Activated naive CD8-positive, alpha-beta T cell treated with anti-CD3 and anti-CD28 coated beads, Interleukin-2, amount 50 U/mL, for 24 hours (primary cell): ENCODE results near the gene MLN.

Source experiments
- ATAC-seq: fragments of 150-1000 bp; cut with Tn5 transposase; one replicate; pipeline ENCODE4 v1.10.0; 2021
- DNase-seq: peaks from one replicate; pipeline ENCODE4 v3.0.0; 2021
- H3K27ac Mint-ChIP-seq: one replicate; pipeline ENCODE4 v1.8.0; 2021; ENCODE audit warnings: mild to moderate bottlenecking, mixed read lengths
- H3K27me3 Mint-ChIP-seq: one replicate; pipeline ENCODE4 v1.8.0; 2021; ENCODE audit warnings: mixed read lengths
- H3K36me3 Mint-ChIP-seq: one replicate; pipeline ENCODE4 v1.8.0; 2021; ENCODE audit warnings: low read depth, mixed read lengths
- H3K4me1 Mint-ChIP-seq: one replicate; pipeline ENCODE4 v1.8.0; 2021; ENCODE audit warnings: mixed read lengths
- H3K4me3 Mint-ChIP-seq: one replicate; pipeline ENCODE4 v1.8.0; 2021; ENCODE audit warnings: mild to moderate bottlenecking, moderate library complexity, mixed read lengths
- H3K9me3 Mint-ChIP-seq: one replicate; pipeline ENCODE4 v1.8.0; 2021; ENCODE audit warnings: mixed read lengths

MLN gene

DNA sequence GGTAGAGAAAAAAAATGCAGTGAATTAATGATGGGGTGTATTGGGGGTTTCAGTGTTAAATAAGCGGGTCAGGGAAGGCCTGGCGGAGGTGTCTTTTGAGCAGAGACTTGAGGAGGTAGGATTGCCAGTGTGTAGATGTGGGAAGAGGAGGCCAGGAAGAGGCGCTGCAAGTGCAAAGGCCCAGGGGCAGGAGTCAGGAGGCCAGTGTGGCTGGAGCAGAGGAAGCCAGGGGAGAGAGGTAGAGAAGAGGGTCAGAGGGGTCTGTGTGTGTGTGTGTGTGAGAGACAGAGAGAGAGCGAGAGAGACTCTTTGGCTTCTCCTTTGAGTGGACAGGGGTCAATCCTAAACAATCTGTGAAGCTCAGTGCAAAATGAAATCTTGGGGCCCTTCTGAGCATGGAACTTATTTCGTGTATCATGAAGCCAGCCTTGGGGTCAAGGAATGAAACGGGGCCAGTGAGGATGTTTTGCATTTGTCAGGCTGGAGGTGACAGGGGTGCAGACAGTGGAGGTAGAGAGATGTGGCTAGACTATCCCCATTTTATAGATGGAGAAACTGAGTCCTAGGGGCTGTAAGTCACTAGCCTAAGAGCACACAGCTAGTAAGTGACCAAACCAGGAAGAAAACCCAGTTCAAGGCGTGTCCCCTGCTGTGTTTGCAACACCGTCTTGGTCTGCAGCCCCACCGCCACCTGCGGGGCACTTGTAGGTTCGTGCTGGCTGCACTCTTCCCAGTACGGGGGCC, 47.4 kb downstream of the MLN start:
- ATAC-seq (no peak), DNase-seq (no peak)
- H3K27ac Mint-ChIP-seq = no peak overlapping the region
- peaks cover 3% of the 10 kb centered on the region for H3K27me3 Mint-ChIP-seq
- no peaks in the 10 kb centered on the region for H3K9me3 Mint-ChIP-seq
- no peaks in the 10 kb centered on the region for H3K36me3 Mint-ChIP-seq
- H3K4me3 Mint-ChIP-seq = no peak overlapping the region
- H3K4me1 Mint-ChIP-seq = peaks cover 1% of the 10 kb centered on the region

DNA sequence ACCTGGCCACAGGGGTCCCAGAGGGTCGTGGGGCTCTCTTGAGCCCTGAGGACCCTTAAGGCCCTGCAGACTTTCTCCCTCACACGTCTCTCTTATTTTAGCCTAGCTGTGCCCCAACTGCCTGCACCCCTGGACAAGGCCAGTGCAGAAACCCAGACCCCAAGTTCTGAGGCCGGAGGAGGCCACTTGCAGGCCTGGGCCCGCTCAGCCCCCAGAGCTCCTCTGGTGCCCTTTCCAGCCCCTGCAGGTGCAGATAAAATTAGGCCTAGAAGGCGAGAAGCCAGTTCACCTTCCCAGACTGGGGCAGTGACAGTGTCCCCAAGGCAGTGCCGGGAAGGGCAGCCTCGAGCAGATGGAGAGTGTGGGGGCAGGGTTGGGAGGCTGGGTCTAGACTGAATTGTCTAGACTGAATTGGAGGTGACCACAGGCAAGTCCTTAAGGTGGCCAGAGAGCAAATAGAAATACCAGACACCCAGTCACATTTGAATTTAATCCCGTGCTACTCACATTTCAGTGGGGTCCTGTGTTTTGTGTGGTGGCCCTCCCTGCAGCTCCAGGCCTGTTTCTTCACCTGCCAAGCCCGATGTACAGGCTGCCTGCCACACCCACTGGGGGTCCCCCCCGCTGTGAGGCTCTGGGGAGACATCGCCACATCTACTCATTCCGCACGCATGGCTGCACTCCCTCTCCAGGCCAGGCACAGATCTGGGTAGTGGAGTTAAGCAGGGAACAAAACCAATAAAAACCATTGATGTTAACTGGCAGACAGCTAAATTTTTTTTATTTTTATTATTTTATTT, 48.5 kb downstream of the MLN start:
- peaks cover under 1% of the 10 kb centered on the region for H3K4me1 Mint-ChIP-seq
- ATAC-seq = no peak
- H3K4me3 Mint-ChIP-seq = no peak overlapping the region
- H3K27me3 Mint-ChIP-seq = peaks cover 5% of the 10 kb centered on the region
- H3K9me3 Mint-ChIP-seq = no peaks in the 10 kb centered on the region
- H3K27ac Mint-ChIP-seq = no peak overlapping the region
- no peaks in the 10 kb centered on the region for H3K36me3 Mint-ChIP-seq
- DNase-seq = no peak

DNA sequence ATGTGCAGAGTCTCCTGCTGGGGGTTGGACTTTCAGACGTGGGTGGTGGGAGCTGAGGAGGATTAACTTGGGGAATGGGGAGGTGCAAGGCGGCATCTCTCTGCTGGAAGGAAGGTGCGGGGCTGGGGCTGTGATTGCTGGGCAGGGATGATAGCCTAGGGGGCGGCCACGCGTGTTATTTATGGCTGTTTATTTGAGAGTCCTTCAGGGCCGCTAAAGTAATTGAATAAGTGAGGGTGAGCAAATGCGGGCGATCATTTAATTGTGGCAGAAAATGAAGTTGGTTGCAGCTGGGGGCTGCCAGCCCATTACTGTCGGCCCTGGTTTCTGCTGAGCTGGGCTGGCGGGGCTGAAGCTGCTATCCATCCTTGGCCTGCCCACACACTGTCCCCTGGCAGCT, 49.6 kb downstream of the MLN start:
- Mint-ChIP-seq H3K9me3 (no peaks in the 10 kb centered on the region), H3K4me3 (no peak overlapping the region), H3K36me3 (no peaks in the 10 kb centered on the region), H3K4me1 (no peaks in the 10 kb centered on the region), H3K27me3 (peaks cover 5% of the 10 kb centered on the region), H3K27ac (no peak overlapping the region)
- DNase-seq = no peak
- ATAC-seq = no peak

DNA sequence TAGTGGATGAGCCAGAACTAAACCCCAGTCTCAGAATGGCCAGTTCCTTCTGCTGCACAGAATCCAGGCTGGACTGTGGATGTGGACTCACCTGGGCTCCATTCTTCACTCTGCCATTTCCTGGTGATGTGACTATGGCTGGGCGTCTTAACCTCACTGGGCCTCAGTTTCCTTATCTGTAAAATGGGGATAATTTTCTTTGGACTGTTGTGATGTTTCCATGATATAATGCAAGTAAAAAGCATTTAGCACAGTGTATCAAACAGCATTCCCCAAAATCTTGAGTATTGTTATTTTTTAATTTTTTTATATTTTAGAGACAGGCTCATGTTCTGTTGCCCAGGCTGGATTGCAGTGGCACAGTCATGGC, 51.2 kb downstream of the MLN start:
- Mint-ChIP-seq H3K36me3 (no peaks in the 10 kb centered on the region), H3K4me3 (no peak overlapping the region), H3K9me3 (no peaks in the 10 kb centered on the region), H3K27ac (no peak overlapping the region), H3K4me1 (no peaks in the 10 kb centered on the region), H3K27me3 (peaks cover 5% of the 10 kb centered on the region)
- DNase-seq (no peak), ATAC-seq (no peak)

DNA sequence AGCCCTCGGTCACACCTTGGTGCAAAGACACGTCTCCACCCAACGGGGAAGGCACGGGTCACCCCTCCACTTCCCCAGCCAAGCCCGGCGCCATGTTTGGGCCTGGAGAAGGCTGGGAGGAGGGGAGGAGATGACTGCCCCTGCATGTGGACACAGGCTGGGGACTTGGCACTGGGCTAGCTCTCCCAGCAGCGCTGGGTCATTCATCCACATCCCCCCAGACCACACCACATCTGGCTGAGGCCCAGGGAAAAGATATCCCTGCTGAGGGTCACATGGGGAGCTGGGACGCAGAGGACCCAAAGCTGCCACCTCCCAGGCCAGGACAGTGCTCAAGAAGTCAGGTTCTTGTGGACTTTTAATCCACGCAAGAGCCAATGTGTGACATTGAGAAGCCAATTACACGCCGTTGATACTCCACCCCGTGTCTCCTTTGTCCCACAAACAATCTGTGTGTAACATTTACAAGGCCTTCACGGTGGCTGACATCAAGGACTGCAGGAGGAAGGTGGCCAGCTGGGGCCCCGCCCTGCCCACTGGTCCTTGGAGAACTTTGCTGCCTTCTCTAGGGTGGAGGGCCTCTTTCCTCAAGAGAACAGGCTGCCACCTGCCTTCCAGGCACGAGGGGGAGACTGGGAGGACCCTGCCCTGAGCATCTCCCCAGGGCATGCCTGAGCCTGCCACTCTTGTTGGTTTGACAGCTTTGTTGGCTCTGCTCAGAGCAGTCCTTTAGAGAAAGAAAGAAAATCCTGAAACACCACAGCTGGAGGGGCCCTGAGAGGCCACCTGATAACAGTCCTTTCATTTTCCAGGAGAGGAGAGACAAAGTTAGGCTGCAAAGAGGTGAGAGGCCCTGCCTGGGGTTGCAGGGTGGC, 51.8 kb downstream of the MLN start:
- ATAC-seq (no peak), DNase-seq (no peak)
- Mint-ChIP-seq H3K4me1 (no peaks in the 10 kb centered on the region), H3K4me3 (no peak overlapping the region), H3K27me3 (peaks cover 4% of the 10 kb centered on the region), H3K9me3 (no peaks in the 10 kb centered on the region), H3K36me3 (no peaks in the 10 kb centered on the region), H3K27ac (no peak overlapping the region)

DNA sequence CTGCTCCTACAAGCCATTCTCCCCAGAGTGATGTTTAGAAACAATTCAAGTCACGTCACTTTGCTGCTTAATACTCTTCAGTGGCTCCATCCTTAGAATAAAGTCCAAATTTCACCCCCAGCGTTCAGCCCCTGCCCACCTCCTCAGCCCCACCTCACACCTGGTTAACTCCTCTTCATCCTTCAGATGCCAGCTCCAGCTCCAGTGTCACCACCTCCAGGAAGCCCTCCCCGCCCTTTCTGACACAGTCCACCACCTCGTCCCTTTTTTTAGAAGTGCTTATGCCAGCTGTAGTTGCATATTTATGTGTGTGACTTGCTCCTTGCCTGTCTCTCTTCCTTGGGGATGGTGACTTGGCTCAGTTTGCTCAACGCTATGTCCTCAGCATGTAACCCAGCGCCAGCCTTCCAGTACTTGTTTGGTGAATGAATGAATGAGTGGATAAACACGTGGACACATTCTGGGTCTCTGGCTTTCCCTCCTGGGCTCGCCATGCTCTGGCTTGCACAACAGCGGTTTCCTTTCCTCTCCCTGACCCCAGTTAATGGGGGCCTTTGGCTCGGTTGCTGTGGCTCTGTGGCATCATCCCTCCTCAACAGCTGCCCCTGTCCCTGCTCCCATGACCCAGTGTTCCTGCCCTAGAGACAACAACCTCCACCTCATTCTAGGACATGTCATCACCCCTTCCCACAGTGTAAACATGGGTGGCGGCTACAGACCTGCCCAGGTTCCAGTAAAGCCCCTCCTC, 53.4 kb downstream of the MLN start:
- peaks cover 4% of the 10 kb centered on the region for H3K27me3 Mint-ChIP-seq
- DNase-seq (no peak), ATAC-seq (no peak)
- no peak overlapping the region for H3K4me3 Mint-ChIP-seq
- no peaks in the 10 kb centered on the region for H3K36me3 Mint-ChIP-seq
- no peak overlapping the region for H3K27ac Mint-ChIP-seq
- H3K4me1 Mint-ChIP-seq = no peaks in the 10 kb centered on the region
- H3K9me3 Mint-ChIP-seq = no peaks in the 10 kb centered on the region

DNA sequence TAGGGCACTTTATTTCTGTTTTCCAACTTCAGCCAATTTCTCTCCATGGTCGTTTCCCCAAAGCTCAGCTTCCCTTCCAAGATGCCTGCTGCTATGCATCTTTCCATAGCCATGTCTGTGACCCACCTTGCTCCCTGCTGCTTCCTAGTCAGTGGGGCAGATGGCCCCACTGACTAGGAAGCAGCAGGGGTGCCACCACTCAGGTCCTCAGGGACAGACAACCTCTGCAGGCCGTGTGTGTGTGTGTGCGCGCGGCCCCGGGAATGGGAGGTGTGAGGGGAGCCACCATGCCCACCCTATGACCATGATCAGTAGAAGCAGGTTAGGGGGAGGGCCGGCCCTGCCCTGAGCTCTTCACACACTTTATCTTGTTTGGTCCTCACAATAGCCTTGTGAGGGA, 54.4 kb downstream of the MLN start:
- no peaks in the 10 kb centered on the region for H3K9me3 Mint-ChIP-seq
- H3K27me3 Mint-ChIP-seq = peaks cover 4% of the 10 kb centered on the region
- H3K36me3 Mint-ChIP-seq = no peaks in the 10 kb centered on the region
- no peaks in the 10 kb centered on the region for H3K4me1 Mint-ChIP-seq
- H3K4me3 Mint-ChIP-seq = no peak overlapping the region
- no peak for ATAC-seq
- H3K27ac Mint-ChIP-seq = no peak overlapping the region
- no peak for DNase-seq

DNA sequence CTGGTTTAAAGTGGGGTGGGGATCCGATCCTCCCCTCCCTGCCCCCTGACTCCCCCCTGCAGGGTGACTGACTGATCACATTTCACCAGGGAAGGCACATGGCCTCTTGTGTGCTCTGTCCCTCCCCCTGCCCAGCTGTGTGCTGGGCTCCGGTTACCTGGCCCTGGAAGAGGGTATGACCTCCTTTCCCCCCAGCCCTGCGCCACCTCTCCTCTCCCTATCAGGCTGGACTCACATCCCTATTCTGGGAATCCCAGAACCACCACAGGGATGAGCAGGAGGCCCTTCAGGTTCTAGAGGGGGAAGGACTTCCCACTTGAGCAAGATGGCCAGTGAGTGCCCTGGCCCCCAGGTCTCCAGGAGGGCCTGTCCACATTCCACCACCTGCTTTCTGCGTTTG, 55.0 kb downstream of the MLN start:
- ATAC-seq = no peak
- H3K27ac Mint-ChIP-seq = no peak overlapping the region

DNA sequence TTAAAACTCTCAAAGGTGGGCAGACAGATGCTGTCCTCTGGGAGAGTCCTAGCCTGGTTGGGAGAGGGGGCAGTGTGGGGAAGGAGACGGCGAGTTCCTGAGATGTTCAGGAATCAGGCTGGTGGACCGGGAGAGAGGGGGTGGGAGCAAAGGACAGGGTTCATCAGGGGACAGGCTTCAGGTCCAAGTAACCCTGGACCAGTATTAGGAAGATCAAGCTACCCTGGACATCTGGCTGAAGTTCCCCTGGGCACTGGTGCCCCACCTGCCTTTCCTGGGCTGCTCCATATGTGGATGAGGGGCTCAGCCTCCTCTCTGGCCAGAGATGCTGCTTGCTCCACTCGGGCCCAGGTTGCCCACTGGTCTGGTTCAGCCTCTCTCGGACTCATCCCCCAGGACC, 56.0 kb downstream of the MLN start:
- Mint-ChIP-seq H3K36me3 (no peaks in the 10 kb centered on the region), H3K4me1 (peaks cover 2% of the 10 kb centered on the region), H3K27me3 (peaks cover 10% of the 10 kb centered on the region), H3K27ac (no peak overlapping the region), H3K4me3 (no peak overlapping the region), H3K9me3 (no peaks in the 10 kb centered on the region)
- no peak for ATAC-seq
- DNase-seq = no peak

More for the DNA sequence above, 55.0 kb downstream of the MLN start:
- H3K4me3 Mint-ChIP-seq = no peak overlapping the region
- no peaks in the 10 kb centered on the region for H3K36me3 Mint-ChIP-seq
- peaks cover 2% of the 10 kb centered on the region for H3K4me1 Mint-ChIP-seq
- DNase-seq = no peak
- no peaks in the 10 kb centered on the region for H3K9me3 Mint-ChIP-seq
- peaks cover 6% of the 10 kb centered on the region for H3K27me3 Mint-ChIP-seq

DNA sequence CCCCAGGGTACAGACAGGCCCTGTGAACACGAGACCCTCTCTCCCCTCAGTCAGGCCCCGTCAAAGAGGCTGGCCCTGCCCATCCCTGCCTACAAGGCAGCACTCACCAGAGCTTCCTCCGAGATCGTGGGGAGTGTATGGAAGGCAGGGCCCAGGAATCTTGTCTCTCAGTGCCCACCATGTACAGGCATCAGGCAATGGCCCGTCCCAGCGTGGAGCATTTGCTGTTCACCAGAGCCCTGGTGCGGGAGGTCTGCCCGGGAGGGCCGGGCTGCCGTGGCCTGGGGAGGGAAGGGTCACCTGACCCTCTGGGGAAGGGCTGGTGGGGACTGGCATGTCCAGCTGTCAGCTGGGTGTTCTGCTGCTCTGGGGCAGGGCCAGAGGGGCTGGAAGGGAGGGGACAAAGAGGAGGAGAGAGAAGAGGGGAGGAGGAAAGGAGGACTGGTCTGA, 57.1 kb downstream of the MLN start, which contains the start of gene IP6K3:
TSS of gene IP6K3 (minus strand) at position 255 of the 450 bp plus-strand sequence. CDS start 11,429 bp downstream, outside the sequence.
- no peak for DNase-seq
- Mint-ChIP-seq H3K4me1 (peaks cover 2% of the 10 kb centered on the region), H3K27ac (no peak within 1 kb of the TSS), H3K36me3 (no peaks in the 10 kb centered on the region), H3K9me3 (no peaks in the 10 kb centered on the region), H3K4me3 (no peak within 1 kb of the TSS), H3K27me3 (peaks cover 13% of the 10 kb centered on the region)
- ATAC-seq = no peak

DNA sequence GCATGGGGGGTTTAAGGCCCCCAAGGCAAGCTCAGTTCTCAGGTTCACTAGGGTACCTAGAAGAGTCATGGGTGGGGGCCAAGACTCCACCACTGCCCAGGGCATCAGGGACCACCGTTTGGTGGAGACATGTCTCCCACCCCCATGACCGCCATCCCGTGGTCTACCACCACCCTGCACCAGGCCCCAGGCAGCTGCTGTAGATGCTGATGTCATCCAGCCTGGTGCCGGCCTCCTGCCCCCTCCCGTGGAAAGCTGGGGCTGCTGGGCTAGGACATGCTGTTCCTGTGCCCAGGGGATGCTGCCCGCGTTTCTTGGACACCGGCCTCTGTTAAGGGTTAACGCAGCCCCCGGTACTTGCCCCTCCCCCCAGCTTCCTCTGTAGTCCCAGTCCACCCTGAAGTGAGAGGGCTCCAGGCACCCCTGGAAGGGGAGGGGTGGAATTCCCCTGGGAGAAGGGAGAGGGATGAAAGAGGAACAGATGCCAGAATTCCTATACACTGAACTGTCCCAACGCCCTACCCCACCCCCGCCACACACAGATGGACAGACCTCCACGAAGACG, 57.7 kb downstream of the MLN start:
- H3K36me3 Mint-ChIP-seq = no peaks in the 10 kb centered on the region
- DNase-seq (no peak), ATAC-seq (no peak)
- H3K9me3 Mint-ChIP-seq = no peaks in the 10 kb centered on the region
- H3K4me1 Mint-ChIP-seq = peaks cover 2% of the 10 kb centered on the region
- H3K27me3 Mint-ChIP-seq = peaks cover 13% of the 10 kb centered on the region
- H3K27ac Mint-ChIP-seq = no peak overlapping the region
- no peak overlapping the region for H3K4me3 Mint-ChIP-seq

DNA sequence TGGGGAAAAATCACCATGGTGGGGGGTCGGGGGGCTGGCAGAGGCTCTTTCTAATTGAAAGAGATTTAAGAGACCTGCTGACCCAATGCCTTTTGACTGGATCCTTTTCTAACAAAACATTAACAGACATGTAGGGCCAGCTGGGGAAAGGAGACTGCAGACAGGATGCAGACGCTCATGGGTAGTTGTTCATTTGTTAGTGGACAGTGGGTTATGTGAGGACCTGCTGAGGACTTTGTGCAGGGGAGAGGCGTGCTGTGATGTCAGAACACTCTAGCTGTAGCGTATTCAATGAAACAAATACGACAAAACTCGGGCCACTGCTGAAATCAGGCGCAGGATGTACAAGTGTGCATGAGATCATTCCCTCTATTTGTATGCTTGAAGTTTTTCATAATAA, 58.3 kb downstream of the MLN start:
- Mint-ChIP-seq H3K27me3 (peaks cover 11% of the 10 kb centered on the region), H3K9me3 (no peaks in the 10 kb centered on the region), H3K4me1 (peaks cover 2% of the 10 kb centered on the region), H3K36me3 (no peaks in the 10 kb centered on the region), H3K4me3 (no peak overlapping the region), H3K27ac (no peak overlapping the region)
- ATAC-seq (no peak), DNase-seq (no peak)

DNA sequence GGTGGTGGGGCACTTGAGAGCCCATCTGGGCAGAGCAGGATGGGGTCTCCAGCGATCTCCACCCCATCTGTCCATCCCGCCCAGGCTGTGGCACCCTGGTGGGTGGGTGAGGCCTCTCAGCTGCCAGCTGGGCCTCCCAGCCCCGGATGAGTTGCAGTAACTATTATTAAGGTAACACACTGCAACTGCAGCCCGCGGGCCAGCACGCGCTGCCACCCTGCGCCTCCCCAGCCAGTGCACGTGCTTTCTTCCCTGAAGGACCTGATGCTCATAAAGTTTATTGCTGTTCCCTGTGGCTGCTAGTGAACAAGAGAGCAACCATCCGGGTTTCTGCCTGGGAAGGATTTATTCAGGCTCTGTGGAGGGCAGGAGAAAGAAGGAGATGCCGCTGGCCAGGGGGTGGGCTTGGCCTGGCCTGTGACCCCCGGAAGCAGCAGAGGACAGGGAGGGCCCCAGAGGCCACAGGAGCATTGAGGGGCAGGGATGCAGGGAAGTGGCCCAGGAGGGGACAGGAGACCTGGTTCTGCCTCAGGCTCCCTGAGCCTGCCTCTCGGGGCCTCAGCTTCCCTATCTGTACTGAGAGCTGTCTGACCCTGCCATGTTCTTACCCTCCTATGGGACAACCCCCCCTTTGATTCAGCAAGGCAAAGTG, 58.8 kb downstream of the MLN start:
- peaks cover 11% of the 10 kb centered on the region for H3K27me3 Mint-ChIP-seq
- DNase-seq (no peak), ATAC-seq (no peak)
- no peak overlapping the region for H3K4me3 Mint-ChIP-seq
- H3K27ac Mint-ChIP-seq = no peak overlapping the region
- no peaks in the 10 kb centered on the region for H3K36me3 Mint-ChIP-seq
- no peaks in the 10 kb centered on the region for H3K9me3 Mint-ChIP-seq
- peaks cover 2% of the 10 kb centered on the region for H3K4me1 Mint-ChIP-seq
